ENCODE measurements around the gene LOX.

Gene LOX

DNA sequence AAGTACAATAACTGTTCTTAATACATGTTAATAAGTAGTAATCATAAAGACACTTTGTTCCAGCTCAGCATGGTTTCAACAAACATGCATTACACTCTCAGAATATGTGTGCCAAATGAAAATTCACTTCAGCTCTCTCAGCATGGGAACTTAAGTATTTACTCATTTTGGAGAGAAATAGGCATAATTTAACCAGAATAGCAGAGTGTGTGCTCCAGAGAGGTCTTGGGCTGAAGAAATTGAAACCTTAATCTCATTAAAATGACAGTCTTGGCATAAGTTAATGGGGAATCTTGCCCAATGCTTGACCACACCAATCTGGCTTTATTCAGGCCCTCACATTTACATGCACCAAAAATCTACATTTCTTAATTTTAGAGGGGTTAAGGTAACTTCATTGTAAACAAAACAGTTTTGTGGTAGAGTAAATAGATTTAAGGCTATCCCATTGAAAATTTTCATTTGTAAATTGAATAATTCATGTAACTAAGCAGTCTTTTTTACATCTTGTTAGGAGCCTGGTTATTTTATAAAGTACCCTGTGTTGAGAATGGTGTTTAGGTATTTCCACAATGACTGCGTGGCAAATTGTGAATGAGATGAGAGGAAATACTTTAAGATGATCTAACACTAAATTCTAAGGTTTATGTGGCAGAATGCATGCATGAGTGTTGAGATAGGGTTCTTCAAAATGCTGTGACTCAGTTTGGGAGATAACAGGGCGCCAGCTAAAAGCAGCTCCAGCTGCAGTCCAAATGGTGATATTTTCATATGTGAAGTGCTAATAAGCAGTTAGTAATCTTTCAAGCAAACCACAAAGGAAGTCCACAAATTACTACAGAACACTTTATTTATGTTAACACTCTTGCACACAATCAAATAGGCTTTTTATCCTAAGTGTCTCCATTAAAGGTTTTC, 11.3 kb upstream of the LOX start:
- TF ChIP-seq TCF12 (IDR thresholded peaks at IDR 0.05; ENCODE audit: low read depth) = no peak
- TF ChIP-seq, protein P1, sequence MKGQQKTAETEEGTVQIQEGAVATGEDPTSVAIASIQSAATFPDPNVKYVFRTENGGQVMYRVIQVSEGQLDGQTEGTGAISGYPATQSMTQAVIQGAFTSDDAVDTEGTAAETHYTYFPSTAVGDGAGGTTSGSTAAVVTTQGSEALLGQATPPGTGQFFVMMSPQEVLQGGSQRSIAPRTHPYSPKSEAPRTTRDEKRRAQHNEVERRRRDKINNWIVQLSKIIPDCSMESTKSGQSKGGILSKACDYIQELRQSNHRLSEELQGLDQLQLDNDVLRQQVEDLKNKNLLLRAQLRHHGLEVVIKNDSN (IDR thresholded peaks at IDR 0.05) = no peak

DNA sequence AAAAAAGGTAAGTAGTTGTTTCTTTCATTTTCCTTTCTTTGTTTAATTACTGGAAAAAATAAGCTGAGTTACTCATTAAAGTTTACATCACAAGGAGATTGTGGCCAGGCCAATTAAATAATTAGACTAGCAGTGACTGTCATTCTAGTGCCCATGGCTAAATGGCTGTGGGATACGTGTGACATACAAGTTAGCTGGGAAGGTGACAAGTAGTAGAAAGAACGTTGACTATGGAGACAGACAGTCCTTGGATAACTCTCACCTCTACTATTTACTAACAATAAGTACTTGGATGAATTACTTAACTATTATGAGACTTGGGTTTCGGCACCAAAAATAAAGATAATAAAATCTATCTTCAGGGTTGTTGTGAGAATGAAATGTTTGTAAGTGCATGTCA, 7.0 kb upstream of the LOX start:
- TF ChIP-seq ZBTB7A (IDR thresholded peaks at IDR 0.05; ENCODE audit: low read depth) (no peak), FOXM1 (IDR thresholded peaks at IDR 0.05; ENCODE audit: borderline replicate concordance, low read depth) (no peak), TEAD4 (IDR thresholded peaks at IDR 0.05) (no peak), TCF12 (IDR thresholded peaks at IDR 0.05; ENCODE audit: low read depth) (no peak), CREB1 (IDR thresholded peaks at IDR 0.05; ENCODE audit: low read depth) (no peak), RAD21 (IDR thresholded peaks at IDR 0.05; ENCODE audit: low read depth) (no peak), CEBPB (IDR thresholded peaks at IDR 0.05) (no peak), NFIC (IDR thresholded peaks at IDR 0.05) (no peak), YY1 (IDR thresholded peaks at IDR 0.05; ENCODE audit: low read depth) (no peak), EP300 (IDR thresholded peaks at IDR 0.05; ENCODE audit: borderline replicate concordance) (no peak)

DNA sequence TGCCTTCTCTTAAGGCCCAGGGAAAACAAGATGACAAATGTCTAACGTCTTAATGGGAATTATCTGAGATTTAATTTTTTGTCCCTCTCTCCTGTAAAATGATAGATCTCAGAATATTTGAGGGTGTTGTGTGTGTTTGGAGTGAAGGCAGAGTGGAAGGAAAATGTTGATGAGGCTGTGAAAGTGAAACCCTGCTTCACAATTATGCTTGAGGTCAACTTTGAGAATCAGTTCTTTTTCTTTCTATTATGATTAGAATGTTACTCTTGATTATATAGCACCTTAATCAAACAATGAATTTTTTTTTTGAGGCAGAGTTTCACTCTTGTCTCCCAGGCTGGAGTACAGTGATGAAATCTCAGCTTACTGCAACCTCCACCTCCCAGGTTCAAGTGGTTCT, 5.5 kb upstream of the LOX start:
- TF ChIP-seq EGR1 (IDR thresholded peaks at IDR 0.05) (no peak), TAF1 (IDR thresholded peaks at IDR 0.05; ENCODE audit: low read depth) (no peak), TEAD4 (IDR thresholded peaks at IDR 0.05) (no peak), RAD21 (IDR thresholded peaks at IDR 0.05; ENCODE audit: low read depth) (no peak), CREB1 (IDR thresholded peaks at IDR 0.05; ENCODE audit: low read depth) (no peak), TCF12 (IDR thresholded peaks at IDR 0.05; ENCODE audit: low read depth) (no peak), FOXM1 (IDR thresholded peaks at IDR 0.05; ENCODE audit: borderline replicate concordance, low read depth) (no peak), CEBPB (IDR thresholded peaks at IDR 0.05) (no peak), ZBTB7A (IDR thresholded peaks at IDR 0.05; ENCODE audit: low read depth) (no peak), YY1 (IDR thresholded peaks at IDR 0.05; ENCODE audit: low read depth) (no peak), NFIC (IDR thresholded peaks at IDR 0.05) (no peak), EP300 (IDR thresholded peaks at IDR 0.05; ENCODE audit: borderline replicate concordance) (no peak)
- TF ChIP-seq, protein P2, sequence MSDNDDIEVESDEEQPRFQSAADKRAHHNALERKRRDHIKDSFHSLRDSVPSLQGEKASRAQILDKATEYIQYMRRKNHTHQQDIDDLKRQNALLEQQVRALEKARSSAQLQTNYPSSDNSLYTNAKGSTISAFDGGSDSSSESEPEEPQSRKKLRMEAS (IDR thresholded peaks at IDR 0.05) = no peak
- TF ChIP-seq, protein P1 (IDR thresholded peaks at IDR 0.05) = no peak
- TF ChIP-seq, protein P3, sequence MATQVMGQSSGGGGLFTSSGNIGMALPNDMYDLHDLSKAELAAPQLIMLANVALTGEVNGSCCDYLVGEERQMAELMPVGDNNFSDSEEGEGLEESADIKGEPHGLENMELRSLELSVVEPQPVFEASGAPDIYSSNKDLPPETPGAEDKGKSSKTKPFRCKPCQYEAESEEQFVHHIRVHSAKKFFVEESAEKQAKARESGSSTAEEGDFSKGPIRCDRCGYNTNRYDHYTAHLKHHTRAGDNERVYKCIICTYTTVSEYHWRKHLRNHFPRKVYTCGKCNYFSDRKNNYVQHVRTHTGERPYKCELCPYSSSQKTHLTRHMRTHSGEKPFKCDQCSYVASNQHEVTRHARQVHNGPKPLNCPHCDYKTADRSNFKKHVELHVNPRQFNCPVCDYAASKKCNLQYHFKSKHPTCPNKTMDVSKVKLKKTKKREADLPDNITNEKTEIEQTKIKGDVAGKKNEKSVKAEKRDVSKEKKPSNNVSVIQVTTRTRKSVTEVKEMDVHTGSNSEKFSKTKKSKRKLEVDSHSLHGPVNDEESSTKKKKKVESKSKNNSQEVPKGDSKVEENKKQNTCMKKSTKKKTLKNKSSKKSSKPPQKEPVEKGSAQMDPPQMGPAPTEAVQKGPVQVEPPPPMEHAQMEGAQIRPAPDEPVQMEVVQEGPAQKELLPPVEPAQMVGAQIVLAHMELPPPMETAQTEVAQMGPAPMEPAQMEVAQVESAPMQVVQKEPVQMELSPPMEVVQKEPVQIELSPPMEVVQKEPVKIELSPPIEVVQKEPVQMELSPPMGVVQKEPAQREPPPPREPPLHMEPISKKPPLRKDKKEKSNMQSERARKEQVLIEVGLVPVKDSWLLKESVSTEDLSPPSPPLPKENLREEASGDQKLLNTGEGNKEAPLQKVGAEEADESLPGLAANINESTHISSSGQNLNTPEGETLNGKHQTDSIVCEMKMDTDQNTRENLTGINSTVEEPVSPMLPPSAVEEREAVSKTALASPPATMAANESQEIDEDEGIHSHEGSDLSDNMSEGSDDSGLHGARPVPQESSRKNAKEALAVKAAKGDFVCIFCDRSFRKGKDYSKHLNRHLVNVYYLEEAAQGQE (IDR thresholded peaks at IDR 0.05; ENCODE audit: low read depth) = no peak

DNA sequence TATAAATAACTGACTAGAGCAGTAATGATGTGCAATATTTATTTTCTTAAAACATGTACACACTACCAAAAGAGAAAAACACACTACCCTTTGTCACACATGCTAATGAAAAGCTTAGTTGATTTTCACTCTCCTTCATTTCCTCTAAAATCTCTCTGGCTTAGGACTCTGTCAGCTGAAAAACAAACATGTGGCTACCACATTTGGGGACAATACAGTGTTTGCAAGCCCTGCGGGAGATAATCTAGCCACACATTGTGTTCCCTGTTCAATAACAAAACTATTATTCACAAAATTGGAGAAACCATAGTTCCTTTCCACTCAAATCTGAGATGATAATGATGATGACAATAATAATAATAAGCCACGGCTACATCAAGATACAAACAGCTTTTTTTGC, 3.5 kb upstream of the LOX start:
- TF ChIP-seq, protein P3 (IDR thresholded peaks at IDR 0.05; ENCODE audit: low read depth) = no peak
- no peak for TF ChIP-seq TCF12 (IDR thresholded peaks at IDR 0.05; ENCODE audit: low read depth)
- TF ChIP-seq ZBTB7A (IDR thresholded peaks at IDR 0.05; ENCODE audit: low read depth) = no peak
- no peak for TF ChIP-seq CREB1 (IDR thresholded peaks at IDR 0.05; ENCODE audit: low read depth)
- TF ChIP-seq, protein P2 (IDR thresholded peaks at IDR 0.05) = no peak
- TF ChIP-seq, protein P1 (IDR thresholded peaks at IDR 0.05) = no peak
- TF ChIP-seq EP300 (IDR thresholded peaks at IDR 0.05; ENCODE audit: borderline replicate concordance) = no peak
- TF ChIP-seq YY1 (IDR thresholded peaks at IDR 0.05; ENCODE audit: low read depth) = no peak
- TF ChIP-seq RAD21 (IDR thresholded peaks at IDR 0.05; ENCODE audit: low read depth) = no peak
- no peak for TF ChIP-seq NFIC (IDR thresholded peaks at IDR 0.05)
- TF ChIP-seq EGR1 (IDR thresholded peaks at IDR 0.05) = no peak

DNA sequence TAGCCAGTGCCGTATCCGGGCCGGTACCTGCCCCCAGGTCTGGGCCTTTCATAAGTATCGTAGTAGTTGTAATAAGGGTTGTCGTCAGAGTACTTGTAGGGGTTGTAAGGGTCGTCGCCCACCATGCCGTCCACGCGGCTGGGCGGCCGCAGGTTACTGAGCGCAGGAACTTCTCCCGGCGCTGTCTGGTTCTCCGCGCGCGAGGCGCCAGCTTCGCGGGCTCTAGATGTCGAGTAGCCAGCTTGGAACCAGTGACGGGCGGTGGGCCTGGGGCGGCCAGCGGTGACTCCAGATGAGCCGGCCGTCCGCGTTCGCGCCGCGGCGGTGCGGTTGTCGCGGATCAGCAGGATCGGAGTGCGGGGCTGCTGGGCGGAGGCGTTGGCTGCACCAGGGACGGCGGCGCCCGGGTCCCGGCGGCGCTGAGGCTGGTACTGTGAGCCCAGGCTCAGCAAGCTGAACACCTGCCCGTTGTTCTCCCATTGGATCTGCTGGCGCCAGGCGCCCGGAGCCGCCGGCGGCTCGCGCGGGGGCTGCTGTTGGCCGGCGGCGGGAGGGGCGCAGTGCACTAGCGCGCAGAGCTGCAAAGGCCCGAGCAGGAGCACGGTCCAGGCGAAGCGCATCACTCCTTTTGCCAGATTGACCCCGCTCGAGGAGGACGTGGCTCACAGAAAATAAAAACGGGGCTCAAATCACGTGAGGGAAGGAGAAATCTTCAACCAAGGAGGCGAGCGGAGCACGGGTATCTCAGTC, 518 bp downstream of the LOX start:
- TF ChIP-seq, protein P1 (IDR thresholded peaks at IDR 0.05) = peak; percentile 53
- no peak for TF ChIP-seq TAF1 (IDR thresholded peaks at IDR 0.05; ENCODE audit: low read depth)
- TF ChIP-seq, protein P2 (IDR thresholded peaks at IDR 0.05) = peak; percentile 23; the same call in 1 of the 2 replicates
- TF ChIP-seq EP300 (IDR thresholded peaks at IDR 0.05; ENCODE audit: borderline replicate concordance) = no peak
- peak; percentile 36; the same call in 1 of the 2 replicates for TF ChIP-seq ZBTB7A (IDR thresholded peaks at IDR 0.05; ENCODE audit: low read depth)
